ENCODE data around the gene PIK3C2G. TPM values are rescaled to one million over a fixed set of nuclear protein-coding genes. Genes with fewer than 3 reads are reported as not detected.

PIK3C2G gene
- total RNA-seq, 1 experiment from 2014 or later: not detected

GRCh38 chr12:18482601-18483120 lies 221.3 kb downstream of the PIK3C2G start:
- no peak overlapping the region for H2BK12ac ChIP-seq (ENCODE audit: insufficient read length, low read depth, low read length)
- no peak overlapping the region for H4K5ac ChIP-seq (ENCODE audit: insufficient read length, low read depth, low read length)
- no peak overlapping the region for H2BK120ac ChIP-seq (ENCODE audit: low read depth, low read length, poor library complexity, severe bottlenecking)
- no peak overlapping the region for H2BK20ac ChIP-seq (ENCODE audit: low read depth, low read length, poor library complexity, severe bottlenecking)
- no peaks in the 10 kb centered on the region for H3K27me3 ChIP-seq (ENCODE audit: insufficient read depth, low read length)
- TF ChIP-seq CTCF (conservative IDR thresholded peaks at IDR 0.05): no peak
- H4K8ac ChIP-seq (replicated peaks; ENCODE audit: insufficient read length, low read depth, low read length): no peak overlapping the region
- H2AK5ac ChIP-seq (ENCODE audit: insufficient read length, low read length): no peak overlapping the region
- H3K9me3 ChIP-seq (ENCODE audit: control insufficient read depth, low read depth, low read length): no peaks in the 10 kb centered on the region
- H3K27ac ChIP-seq (ENCODE audit: insufficient read length, low read depth, low read length): no peak overlapping the region
- H3K23ac ChIP-seq (ENCODE audit: insufficient read length, low read depth, low read length): no peak overlapping the region
- no peak overlapping the region for H3K4me2 ChIP-seq (ENCODE audit: insufficient read depth, insufficient read length, low read length)
- no peaks in the 10 kb centered on the region for H3K79me1 ChIP-seq (ENCODE audit: insufficient read depth, low read depth, low read length, poor library complexity, severe bottlenecking)
- no peak overlapping the region for H3K18ac ChIP-seq (ENCODE audit: insufficient read length, low read depth, low read length)
- H3T11ph ChIP-seq (ENCODE audit: low read length): no peak overlapping the region
- Mint-ChIP-seq H3K4me1 (peaks cover 19 to 35% of the 10 kb centered on the region in 2 experiments), H3K27me3 (ENCODE audit: low read depth) (peaks cover 10% of the 10 kb centered on the region), H3K36me3 (ENCODE audit: insufficient read depth in 1 of 3, low read depth in 3 of 3) (no peaks in the 10 kb centered on the region), H3K4me3 (no peak overlapping the region), H3K27ac (peak overlapping the region in 1 of 3 experiments; percentile 87; a peak in 1 of 7 replicates), H3K9me3 (no peaks in the 10 kb centered on the region)
- no peak overlapping the region for H4K91ac ChIP-seq (ENCODE audit: insufficient read length, low read depth, low read length)
- H2BK5ac ChIP-seq (ENCODE audit: insufficient read length, low read length): no peak overlapping the region
- H3K79me2 ChIP-seq (ENCODE audit: insufficient read depth, low read length): no peaks in the 10 kb centered on the region
- H2AFZ ChIP-seq (ENCODE audit: low read length): no peak overlapping the region
- no peak overlapping the region for H3K9ac ChIP-seq (ENCODE audit: extremely low read depth, insufficient read length, low read length)
- no peak overlapping the region for H3K4ac ChIP-seq (ENCODE audit: low read depth, low read length)
- DNase-seq: no peak
- no peak overlapping the region for H3K56ac ChIP-seq (ENCODE audit: insufficient read length, low read depth, low read length)
- no peaks in the 10 kb centered on the region for H4K20me1 ChIP-seq (ENCODE audit: control insufficient read depth, insufficient read depth, insufficient read length)
- peaks cover 2% of the 10 kb centered on the region; the same call in 1 of the 2 replicates for H3K4me1 ChIP-seq (ENCODE audit: insufficient read depth, low read length)
- H3K14ac ChIP-seq (ENCODE audit: insufficient read depth, low read length): no peak overlapping the region
- H3K23me2 ChIP-seq (ENCODE audit: insufficient read length, low read depth, low read length, poor library complexity, severe bottlenecking): no peaks in the 10 kb centered on the region
- no peak overlapping the region for H2BK15ac ChIP-seq (ENCODE audit: low read depth, low read length)
- no CpG with 5 or more reads among the region's 2 CpGs for WGBS (ENCODE audit: extremely low coverage, insufficient read length, low lambda C conversion rate)
